Activated naive CD4-positive, alpha-beta T cell (primary cell): ENCODE results near the gene TRIP12.
"Not testable (repeated sequence)": the region's sequence is repeated elsewhere in the genome, so short reads cannot be mapped to it uniquely, and the experiment has no call there.

Source experiments
- DNase-seq, 4 experiments: peaks; one replicate each; lab custom pipeline; 2025; lab: John Stamatoyannopoulos, UW

TRIP12 gene

DNA sequence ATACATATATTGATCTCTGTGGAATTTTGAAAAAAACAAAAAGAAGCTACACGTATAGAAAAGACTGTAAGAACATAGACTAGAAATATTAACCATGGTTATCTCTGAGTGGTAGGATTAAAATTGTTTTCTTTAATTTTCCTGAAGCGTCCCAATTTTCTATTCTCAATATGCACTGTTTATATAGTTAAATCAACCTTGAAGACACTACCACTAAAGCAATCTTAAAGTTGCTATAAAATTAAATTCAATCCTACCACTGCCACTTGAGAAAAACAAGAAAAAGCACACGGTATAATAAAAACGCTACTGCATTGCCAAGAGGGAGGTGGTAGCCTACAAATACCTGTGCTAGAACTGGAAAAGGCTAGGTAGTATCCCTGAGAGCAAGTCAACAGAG lies 47.2 kb downstream of the TRIP12 start:
- DNase-seq = no peak

DNA sequence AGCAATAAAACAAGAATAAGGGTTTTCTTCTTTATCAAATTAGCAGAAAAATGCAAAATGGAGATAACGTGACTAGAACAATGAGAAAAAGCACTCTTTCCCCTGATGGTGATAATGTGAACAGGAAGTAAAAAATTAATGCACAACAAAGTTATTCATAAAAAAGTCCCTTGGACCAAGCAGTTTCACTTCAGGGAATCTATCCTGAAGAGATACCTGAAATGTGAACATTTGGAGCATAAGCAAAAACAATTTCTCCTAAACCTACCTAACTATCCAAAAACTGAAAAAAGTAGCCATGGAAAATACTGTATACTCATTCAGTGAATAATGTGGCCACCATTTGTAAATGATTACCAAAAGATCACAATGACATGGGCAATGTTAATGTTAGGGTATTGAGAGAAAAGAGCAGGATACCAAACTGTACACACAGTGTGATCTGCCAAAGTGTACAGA lies 48.7 kb downstream of the TRIP12 start:
- DNase-seq = no peak

GRCh38 chr2:229870903-229871656 lies 50.7 kb downstream of the TRIP12 start:
- no peak for DNase-seq

DNA sequence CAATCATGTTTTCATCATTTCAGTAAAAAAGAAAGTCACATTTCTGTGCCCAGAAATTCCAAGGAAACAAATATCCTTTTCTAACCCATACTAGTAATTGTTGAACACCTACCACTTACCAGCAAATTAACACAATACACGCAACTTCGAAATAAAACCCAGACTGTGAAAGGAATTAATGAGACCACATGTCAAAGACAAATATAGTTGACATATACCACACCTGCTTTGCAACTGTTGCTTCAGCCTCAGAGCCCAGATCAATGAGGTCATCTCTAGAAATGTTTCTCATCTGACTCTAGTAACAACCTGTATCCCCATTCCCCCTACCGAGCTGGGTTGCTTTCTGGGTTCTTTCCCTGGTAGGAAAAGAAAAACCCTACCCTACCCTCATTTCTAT lies 52.6 kb downstream of the TRIP12 start:
- no peak for DNase-seq

DNA sequence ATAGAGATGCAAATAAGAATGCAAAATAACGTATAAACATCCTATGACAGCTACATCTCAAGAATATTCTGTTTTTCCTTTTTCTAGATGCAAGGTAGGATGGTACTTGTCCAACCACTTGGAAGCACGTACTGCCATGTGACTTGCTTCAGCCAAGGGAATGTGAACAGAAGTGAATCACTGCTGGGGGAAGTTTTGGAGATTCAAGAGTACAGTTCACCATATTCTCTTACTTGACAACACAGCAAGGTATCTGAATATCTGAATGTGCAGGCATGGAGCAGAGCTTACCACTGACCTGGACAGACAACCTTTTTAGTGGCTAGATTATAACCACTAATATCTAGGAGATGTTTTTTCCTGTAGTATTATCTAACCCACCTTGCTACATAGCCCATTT lies 53.0 kb downstream of the TRIP12 start:
- no peak for DNase-seq

DNA sequence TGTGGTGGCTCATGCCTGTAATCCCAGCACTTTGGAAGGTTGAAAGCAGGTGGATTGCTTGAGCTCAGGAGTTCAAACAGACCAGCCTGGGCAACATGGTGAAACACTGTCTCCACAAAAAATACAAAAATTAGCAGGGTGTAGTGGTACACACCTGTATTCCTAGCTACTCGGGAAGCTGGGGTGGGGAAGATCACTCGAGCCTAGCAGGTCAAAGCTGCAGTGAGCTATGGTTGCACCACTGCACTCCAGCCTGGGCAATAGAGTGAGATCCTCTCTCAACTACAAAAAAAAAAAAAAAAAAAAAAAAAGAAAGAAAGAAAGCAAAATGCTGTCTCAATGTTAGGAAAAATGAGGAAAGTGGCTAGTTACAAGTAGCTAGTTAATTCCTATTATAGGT lies 56.8 kb downstream of the TRIP12 start:
- DNase-seq = no peak

DNA sequence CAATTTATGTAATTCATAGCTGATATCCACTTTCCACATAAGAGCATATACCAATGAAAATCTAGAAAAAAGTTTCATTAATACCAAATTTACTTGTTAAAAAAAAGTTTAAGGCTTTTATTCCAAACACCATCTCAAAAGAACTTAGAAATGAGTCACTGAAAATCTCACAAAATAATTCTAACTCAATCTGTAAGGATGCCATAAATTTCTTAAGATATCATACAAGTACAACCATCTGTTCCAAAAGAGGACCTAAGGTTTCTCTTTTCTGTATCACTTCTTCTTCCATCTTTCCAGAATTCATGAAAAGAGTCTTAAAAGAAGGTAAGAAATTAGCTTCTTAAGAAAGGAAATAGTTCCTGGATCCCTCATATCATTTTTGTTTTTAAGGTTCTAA lies 60.4 kb downstream of the TRIP12 start:
- no peak for DNase-seq

DNA sequence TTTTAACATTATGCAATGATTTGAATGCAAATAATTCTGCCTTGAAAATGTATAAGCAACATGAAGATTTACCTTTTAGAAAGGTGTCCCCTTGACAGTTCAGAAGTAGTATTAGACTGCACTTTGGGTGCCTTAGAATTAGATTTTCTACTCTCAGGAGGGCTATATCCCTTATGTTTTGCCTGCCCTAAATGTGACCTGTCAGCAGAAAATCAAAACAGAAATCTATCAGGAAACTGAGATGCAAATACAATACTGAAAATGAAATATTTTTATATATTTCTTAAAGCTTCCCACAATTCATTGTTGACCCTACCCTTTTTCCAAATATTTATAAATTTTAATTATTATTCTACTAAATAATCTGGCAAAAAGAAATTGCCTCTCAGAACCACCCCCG lies 61.5 kb downstream of the TRIP12 start:
- DNase-seq = no peak

GRCh38 chr2:229858351-229858750 lies 63.5 kb downstream of the TRIP12 start:
- DNase-seq = no peak

GRCh38 chr2:229857634-229858033 lies 64.2 kb downstream of the TRIP12 start:
- DNase-seq = no peak

- no peak for DNase-seq
Measured at GRCh38 chr2:229856413-229856812, 65.4 kb downstream of the TRIP12 start.

GRCh38 chr2:229855116-229855515 lies 66.7 kb downstream of the TRIP12 start:
- no peak for DNase-seq

DNA sequence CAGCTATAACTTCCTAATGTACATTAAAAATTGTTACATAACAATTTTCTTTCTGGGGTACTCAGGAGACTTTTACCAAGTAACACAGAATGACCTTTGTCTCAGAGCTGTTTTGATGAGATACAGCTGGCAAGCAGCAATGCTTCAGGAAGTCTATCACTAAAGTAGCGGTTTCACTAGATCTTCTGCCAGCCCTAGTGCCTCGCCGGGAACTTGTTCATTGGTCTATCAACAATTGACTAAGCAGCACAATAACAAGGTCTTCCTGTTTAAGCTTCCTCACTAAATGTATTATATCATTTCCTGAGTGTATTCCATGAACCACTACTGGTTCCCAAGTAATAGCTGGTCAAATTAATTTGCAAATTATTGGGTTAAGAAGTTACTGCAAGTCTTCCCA lies 69.2 kb downstream of the TRIP12 start:
- peak in 2 of 4 experiments; percentile 28 to 40 for DNase-seq

GRCh38 chr2:229851870-229852269 lies 69.9 kb downstream of the TRIP12 start:
- no peak for DNase-seq

DNA sequence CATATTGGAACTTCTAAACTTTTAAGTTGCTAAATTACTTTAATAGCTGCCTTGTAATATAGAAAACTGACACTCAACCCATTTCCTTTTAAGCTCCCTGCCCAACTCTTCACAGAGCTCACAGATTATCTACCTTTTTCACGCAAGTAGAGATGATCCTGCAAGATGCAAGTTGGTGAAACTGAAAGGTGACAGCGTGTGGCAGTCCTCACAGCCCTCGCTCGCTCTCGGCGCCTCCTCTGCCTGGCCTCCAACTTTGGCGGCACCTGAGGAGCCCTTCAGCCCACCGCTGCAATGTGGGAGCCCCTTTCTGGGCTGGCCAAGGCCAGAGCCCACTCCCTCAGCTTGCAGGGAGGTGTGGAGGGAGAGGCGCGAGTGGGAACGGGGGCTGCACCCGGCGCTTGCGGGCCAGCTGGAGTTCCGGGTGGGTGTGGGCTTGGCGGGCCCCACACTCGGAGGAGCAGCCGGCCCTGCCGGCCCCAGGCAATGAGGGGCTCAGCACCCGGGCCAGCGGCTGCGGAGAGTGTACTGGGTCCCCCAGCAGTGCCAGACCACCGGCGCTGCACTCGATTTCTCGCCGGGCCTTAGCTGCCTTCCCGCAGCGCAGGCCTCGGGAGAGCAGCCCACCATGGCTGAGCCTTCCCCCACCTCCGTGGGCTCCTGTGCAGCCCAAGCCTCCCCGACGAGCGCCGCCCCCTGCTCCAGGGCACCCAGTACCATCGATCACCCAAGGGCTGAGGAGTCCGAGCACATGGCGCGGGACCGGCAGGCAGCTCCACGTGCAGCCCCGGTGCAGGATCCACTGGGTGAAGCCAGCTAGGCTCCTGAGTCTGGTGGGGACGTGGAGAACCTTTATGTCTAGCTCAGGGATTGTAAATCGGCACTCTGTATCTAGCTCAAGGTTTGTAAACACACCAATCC lies 71.2 kb downstream of the TRIP12 start:
- not testable (repeated sequence) for DNase-seq

DNA sequence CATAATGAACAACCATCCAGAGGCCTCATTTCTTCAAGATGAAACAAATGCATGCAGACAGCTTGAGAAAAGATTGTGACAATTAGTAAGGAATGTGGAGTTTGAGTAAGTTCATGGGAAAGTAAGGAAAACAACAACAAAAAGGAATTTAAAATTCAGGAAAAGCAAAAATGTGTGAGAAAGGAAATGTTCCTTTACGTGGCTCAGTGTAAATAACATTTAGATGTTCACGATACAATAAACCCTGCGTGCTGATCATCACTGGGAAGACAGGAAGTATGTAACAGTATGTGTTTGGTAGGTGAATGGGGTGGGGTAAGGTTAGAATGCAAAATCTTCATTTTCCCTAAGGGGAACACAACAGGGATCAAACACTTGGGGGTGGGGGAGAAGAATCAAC lies 72.7 kb downstream of the TRIP12 start:
- DNase-seq = no peak

GRCh38 chr2:229843613-229844012 lies 78.2 kb downstream of the TRIP12 start:
- no peak for DNase-seq

DNA sequence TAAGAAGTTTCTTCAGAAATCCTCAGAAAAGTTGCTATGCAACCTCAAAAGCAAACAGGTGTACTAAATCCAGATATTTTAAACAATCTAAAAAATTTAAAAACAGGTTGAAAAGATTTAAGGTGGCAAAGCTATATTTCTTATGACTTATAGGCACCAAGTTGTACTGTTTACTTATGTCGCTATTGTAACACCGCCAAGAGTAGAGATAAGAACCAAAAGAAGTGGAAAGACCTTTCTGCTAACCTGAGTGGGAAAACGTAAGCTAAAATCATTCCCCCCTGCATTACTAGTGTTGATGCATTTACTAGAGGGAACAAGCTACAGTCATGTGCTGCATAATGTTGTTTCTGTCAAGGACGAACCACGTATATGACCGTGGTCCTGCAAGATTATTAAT lies 83.1 kb downstream of the TRIP12 start:
- no peak for DNase-seq

- DNase-seq = no peak
Measured at GRCh38 chr2:229836847-229837246, 85.0 kb downstream of the TRIP12 start.

- no peak for DNase-seq
Measured at GRCh38 chr2:229835596-229836283, 86.1 kb downstream of the TRIP12 start.

DNA sequence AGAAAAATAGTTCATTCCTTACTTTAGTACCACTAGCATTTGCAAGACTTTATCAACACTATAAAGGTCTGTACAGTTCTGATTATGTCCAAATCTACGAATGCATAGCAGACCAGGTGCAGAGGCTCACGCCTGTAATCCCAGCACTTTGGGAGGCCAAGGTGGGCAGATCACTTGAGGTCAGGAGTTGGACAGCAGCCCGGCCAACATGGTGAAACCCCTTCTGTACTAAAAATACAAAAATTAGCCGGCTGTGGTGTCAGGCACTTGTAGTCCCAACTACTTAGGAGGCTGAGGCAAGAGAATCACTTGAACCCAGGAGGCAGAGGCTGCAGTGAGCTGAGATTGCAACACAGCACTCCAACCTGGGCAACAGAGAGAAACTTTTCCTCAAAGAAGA lies 87.4 kb downstream of the TRIP12 start:
- DNase-seq = not testable (repeated sequence)

DNA sequence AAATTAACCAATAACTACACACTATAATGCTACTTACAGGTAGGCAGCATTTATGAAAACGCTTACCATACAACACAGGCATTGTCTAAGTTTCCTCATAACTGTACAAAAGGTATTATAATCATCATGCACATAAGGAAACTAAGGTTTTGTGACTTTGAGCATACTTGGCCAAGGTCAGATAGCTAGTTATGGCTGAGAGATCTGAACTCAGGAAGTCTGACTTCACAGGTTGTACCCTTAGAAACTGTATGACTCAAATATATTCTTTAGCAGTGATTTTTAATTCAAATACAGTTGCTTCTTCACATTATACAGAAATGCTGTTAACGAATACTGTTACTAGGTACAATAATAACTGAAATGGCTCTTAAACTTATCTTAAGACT lies 89.3 kb downstream of the TRIP12 start:
- DNase-seq = no peak
